ENCODE results near the gene ROCK1. TPM values are rescaled to one million over a fixed set of nuclear protein-coding genes. Genes with fewer than 3 reads are reported as not detected.

ROCK1 gene
- total RNA-seq, 1 donor from 2014 or later, result 59.9 TPM

DNA sequence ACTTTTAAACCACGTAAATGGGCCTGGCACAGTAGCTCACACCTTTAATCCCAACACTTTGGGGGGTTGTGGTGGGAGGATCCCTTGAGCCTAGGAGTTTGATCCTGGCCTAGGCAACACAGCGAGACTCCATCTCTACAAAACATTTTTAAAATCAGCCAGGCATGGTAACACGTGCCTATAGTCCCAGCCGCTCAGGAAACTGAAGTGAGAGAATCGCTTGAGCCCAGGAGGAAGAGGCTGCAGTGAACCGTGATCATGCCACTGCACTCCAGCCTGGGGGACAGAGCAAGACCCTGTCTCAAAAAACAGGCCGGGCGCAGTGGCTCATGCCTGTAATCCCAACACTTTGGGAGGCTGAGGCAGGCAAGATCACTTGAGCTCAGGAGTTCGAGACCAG is 12.2 kb downstream of the ROCK1 start:
- no peak overlapping the region for H3K4me3 Mint-ChIP-seq (ENCODE audit: unreplicated experiment)
- H3K9me3 Mint-ChIP-seq (ENCODE audit: unreplicated experiment), result no peaks in the 10 kb centered on the region
- peaks cover 8% of the 10 kb centered on the region for H3K4me1 Mint-ChIP-seq (ENCODE audit: low read depth, unreplicated experiment)
- no peak overlapping the region for H3K27ac Mint-ChIP-seq (ENCODE audit: unreplicated experiment)
- H3K27me3 Mint-ChIP-seq (ENCODE audit: unreplicated experiment), result no peaks in the 10 kb centered on the region
- TF ChIP-seq, protein P1, sequence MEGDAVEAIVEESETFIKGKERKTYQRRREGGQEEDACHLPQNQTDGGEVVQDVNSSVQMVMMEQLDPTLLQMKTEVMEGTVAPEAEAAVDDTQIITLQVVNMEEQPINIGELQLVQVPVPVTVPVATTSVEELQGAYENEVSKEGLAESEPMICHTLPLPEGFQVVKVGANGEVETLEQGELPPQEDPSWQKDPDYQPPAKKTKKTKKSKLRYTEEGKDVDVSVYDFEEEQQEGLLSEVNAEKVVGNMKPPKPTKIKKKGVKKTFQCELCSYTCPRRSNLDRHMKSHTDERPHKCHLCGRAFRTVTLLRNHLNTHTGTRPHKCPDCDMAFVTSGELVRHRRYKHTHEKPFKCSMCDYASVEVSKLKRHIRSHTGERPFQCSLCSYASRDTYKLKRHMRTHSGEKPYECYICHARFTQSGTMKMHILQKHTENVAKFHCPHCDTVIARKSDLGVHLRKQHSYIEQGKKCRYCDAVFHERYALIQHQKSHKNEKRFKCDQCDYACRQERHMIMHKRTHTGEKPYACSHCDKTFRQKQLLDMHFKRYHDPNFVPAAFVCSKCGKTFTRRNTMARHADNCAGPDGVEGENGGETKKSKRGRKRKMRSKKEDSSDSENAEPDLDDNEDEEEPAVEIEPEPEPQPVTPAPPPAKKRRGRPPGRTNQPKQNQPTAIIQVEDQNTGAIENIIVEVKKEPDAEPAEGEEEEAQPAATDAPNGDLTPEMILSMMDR (IDR thresholded peaks at IDR 0.05; ENCODE audit: partially characterized antibody, unreplicated experiment), result no peak
- DNase-seq, result no peak
- no peaks in the 10 kb centered on the region for H3K36me3 Mint-ChIP-seq (ENCODE audit: unreplicated experiment)

- H3K27me3 Mint-ChIP-seq (ENCODE audit: unreplicated experiment), result no peaks in the 10 kb centered on the region
- peaks cover 8% of the 10 kb centered on the region for H3K4me1 Mint-ChIP-seq (ENCODE audit: low read depth, unreplicated experiment)
- H3K27ac Mint-ChIP-seq (ENCODE audit: unreplicated experiment), result no peak overlapping the region
- no peaks in the 10 kb centered on the region for H3K36me3 Mint-ChIP-seq (ENCODE audit: unreplicated experiment)
- H3K9me3 Mint-ChIP-seq (ENCODE audit: unreplicated experiment), result no peaks in the 10 kb centered on the region
- no peak for DNase-seq
- H3K4me3 Mint-ChIP-seq (ENCODE audit: unreplicated experiment), result no peak overlapping the region
- TF ChIP-seq, protein P1 (IDR thresholded peaks at IDR 0.05; ENCODE audit: partially characterized antibody, unreplicated experiment), result no peak
These were observed 14.9 kb downstream of the ROCK1 start for GRCh38 chr18:21096760-21097159.

DNA sequence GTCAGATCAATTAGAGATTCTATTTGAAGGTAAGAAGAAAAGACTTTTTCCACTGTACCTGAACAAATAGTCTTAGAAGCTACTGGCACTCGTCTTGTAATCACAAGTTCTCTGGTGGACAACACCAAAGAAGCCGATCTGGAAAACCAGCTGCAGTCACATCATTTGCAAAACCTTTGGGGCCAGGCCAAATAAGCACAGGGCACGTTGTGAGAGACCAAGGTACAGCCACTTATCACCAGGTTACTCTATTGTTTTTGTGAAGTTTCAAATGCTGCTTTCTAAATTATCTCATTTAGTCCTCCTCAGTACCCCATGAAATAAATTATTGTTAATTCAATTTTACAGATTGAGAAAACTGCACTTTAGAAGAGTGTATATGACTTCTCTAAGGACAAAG is 18.5 kb downstream of the ROCK1 start:
- no peaks in the 10 kb centered on the region for H3K9me3 Mint-ChIP-seq (ENCODE audit: unreplicated experiment)
- H3K27me3 Mint-ChIP-seq (ENCODE audit: unreplicated experiment), result no peaks in the 10 kb centered on the region
- DNase-seq, result no peak
- no peak overlapping the region for H3K4me3 Mint-ChIP-seq (ENCODE audit: unreplicated experiment)
- no peaks in the 10 kb centered on the region for H3K36me3 Mint-ChIP-seq (ENCODE audit: unreplicated experiment)
- TF ChIP-seq, protein P1 (IDR thresholded peaks at IDR 0.05; ENCODE audit: partially characterized antibody, unreplicated experiment), result no peak
- H3K4me1 Mint-ChIP-seq (ENCODE audit: low read depth, unreplicated experiment), result no peaks in the 10 kb centered on the region
- H3K27ac Mint-ChIP-seq (ENCODE audit: unreplicated experiment), result no peak overlapping the region

GRCh38 chr18:21090680-21091079 is 20.9 kb downstream of the ROCK1 start:
- Mint-ChIP-seq H3K27me3 (ENCODE audit: unreplicated experiment) (no peaks in the 10 kb centered on the region), H3K27ac (ENCODE audit: unreplicated experiment) (no peak overlapping the region), H3K4me1 (ENCODE audit: low read depth, unreplicated experiment) (no peaks in the 10 kb centered on the region), H3K36me3 (ENCODE audit: unreplicated experiment) (no peaks in the 10 kb centered on the region), H3K9me3 (ENCODE audit: unreplicated experiment) (no peaks in the 10 kb centered on the region), H3K4me3 (ENCODE audit: unreplicated experiment) (no peak overlapping the region)
- no peak for DNase-seq
- TF ChIP-seq, protein P1 (IDR thresholded peaks at IDR 0.05; ENCODE audit: partially characterized antibody, unreplicated experiment), result no peak

DNA sequence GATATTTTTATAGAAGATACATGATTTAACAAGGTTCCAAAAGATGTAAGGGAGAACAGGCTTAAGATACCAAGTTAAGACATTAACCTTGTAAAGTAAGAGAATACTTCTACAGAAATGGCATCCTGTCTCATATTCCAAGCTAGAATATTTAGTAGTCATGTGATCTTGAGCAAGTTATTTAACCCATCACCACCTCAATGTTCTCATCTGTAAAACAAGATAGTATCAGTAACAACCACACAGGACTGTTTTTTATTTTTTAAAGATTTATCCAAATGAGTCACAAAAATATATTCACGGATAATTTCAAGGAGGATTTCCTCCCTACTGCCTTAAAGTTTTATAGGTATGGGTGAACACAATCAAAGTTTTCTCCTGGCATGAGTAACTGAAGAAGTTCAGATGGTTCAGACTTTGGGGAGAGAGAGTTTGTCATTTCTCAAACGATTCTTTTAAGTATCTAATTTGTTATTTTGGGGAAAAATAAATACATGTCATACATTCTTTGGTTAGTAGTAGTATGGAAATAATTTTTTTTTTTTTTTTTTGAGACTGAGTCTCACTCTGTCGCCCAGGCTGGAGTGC is 25.9 kb downstream of the ROCK1 start:
- Mint-ChIP-seq H3K36me3 (ENCODE audit: unreplicated experiment) (no peaks in the 10 kb centered on the region), H3K4me3 (ENCODE audit: unreplicated experiment) (no peak overlapping the region), H3K9me3 (ENCODE audit: unreplicated experiment) (no peaks in the 10 kb centered on the region), H3K4me1 (ENCODE audit: low read depth, unreplicated experiment) (peaks cover 2% of the 10 kb centered on the region), H3K27me3 (ENCODE audit: unreplicated experiment) (no peaks in the 10 kb centered on the region), H3K27ac (ENCODE audit: unreplicated experiment) (no peak overlapping the region)
- TF ChIP-seq, protein P1 (IDR thresholded peaks at IDR 0.05; ENCODE audit: partially characterized antibody, unreplicated experiment), result no peak
- no peak for DNase-seq
